ENCODE data around the gene OR6C65.
"Not testable (repeated sequence)": the region's sequence is repeated elsewhere in the genome, so short reads cannot be mapped to it uniquely, and the experiment has no call there.

OR6C65 gene

GRCh38 chr12:55400229-55400628 is at the start of gene OR6C65:
Gene OR6C65, plus strand, starts transcription at chr12:55400529. Its CDS starts 0 bp downstream, at chr12:55400529.
- DNase-seq, result no peak

DNA sequence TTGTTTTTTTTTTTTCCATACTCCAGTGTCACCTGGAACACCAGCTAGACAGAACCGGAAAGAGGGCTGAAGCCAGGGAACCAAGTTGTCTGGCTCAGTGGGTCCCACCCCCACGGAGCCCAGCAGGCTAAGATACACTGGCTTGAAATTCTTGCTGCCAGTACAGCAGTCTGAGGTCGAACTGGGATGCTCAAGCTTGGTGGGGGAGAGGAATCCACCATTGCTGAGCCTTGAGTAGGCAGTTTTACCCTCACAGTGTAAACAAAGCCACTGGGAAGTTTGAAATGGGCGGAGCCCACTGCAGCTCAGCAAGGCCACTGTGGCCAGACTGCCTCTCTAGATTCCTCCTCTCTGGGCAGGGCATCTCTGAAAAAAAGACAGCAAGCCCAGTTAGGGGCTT is 45.0 kb upstream of the OR6C65 start:
- not testable (repeated sequence) for DNase-seq

DNA sequence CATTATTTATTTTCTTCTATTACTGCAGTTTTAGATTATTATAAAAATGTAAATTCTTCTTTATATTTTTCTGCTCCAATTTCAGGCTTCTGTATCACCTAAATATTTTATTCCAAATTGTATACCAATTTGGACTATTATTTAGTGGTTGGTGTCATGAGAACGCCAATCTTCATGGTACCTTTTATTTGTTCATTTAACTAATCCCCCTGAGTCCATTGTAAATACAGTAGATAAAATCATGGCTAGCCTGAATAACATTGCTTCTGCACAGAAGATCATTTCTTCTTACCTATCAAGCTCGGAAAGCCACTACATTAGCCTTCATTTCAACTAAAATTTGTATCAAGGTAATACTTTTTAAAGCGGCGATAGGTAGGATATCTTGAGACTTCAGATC is 37.7 kb upstream of the OR6C65 start, which contains the start of gene OR6C75:
Gene OR6C75 (plus strand): TSS at position 301 of the 400 bp plus-strand sequence. CDS start 2,136 bp downstream, outside the sequence.
- no peak for DNase-seq

DNA sequence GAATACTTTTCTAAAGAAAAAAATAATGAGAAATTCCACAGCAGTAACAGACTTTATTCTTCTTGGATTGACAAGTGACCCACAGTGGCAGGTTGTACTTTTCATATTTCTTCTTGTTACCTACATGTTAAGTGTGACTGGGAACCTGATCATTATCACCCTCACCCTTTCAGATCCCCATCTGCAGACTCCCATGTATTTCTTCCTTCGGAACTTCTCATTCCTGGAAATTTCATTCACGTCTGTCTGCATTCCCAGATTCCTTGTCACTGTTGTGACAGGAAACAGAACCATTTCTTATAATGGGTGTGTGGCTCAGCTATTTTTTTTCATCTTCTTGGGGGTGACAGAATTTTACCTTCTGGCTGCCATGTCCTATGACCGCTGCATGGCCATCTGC is 35.2 kb upstream of the OR6C65 start:
- DNase-seq, result no peak

- DNase-seq, result no peak
Measured at GRCh38 chr12:55372521-55372920, 27.8 kb upstream of the OR6C65 start.

DNA sequence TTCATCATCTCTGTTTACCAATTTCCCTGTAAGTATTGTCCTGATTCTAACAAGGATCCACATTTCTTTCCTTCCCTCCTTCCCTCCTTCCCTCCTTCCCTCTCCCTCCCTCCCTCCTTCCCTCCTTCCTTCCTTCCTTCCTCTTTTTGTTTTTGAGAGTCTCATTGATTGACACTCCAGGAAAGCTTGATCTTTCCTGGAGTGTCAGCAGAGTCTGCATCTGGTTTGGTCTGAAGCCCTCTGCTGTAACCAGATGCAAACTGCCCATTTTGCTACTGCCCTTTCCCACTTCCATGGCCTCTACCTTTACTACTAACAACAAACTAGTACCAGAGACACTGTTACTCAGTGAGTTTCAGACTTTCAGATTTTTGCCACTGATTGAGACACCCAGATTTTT is 14.4 kb upstream of the OR6C65 start:
- no peak for DNase-seq

DNA sequence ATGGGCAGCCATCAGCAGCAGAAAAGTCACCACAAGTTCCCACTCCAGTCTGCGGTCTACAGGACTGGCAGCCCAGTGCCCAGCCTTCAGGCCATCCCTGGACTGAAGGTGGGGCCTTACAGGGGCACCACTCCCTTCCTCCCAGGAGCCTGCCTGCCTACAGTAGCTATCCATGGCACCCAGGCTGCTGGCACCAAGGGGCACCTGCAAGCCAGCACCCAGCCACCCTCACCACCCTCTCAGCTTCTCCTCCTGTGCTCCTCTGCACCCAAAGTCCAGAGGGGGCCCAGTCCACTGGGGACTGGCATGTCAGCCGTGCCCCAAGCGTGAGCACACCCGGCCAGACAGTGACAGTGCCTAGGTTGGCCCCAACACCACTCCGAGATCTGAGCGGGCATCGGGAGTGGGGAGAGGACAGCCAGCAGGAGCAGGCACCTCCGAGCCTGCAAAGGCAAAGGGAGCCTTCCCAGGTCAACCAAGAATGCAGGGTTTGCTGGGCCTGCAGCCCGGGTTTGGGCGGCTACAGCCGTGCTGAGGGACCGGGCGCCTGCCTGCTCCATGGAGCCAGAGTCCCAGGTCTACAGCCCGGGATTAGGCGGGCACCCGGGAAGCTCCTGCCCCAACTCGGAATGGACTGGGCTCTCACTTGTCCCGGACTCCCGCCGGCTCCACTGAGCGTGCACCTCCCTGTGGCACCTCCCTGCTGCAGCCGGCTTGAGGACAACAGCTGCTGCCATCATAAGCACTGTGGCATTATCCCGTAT is 8.1 kb upstream of the OR6C65 start:
- no peak for DNase-seq

GRCh38 chr12:55396326-55396725 is 4.0 kb upstream of the OR6C65 start:
- no peak for DNase-seq

GRCh38 chr12:55407866-55408265 is 7.5 kb downstream of the OR6C65 start:
- DNase-seq, result no peak

GRCh38 chr12:55409133-55409532 is 8.8 kb downstream of the OR6C65 start:
- not testable (repeated sequence) for DNase-seq

GRCh38 chr12:55412138-55412537 is 11.8 kb downstream of the OR6C65 start:
- not testable (repeated sequence) for DNase-seq

- DNase-seq, result not testable (repeated sequence)
Measured at GRCh38 chr12:55413498-55414388, 13.4 kb downstream of the OR6C65 start.

DNA sequence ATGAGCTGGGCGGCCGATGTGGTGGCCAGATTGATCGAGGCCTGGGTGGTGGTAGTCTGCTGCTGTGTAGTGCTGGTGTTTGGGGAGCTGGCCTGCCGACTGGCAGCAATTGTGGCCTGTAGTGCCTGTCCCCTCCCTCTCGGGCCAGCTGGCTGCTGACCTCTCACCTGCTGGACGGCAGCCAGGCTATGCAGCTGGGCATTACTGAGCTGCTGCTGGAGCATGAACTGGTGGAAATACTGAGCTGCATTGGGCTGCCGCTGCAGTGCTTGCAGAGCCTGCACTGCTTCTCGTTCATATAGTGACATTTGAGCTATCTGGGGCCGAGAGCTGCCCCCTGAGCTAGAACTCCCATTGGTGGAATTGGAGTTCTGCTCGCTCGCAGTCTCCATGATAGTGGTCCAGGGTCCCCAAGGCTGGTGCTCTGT is 14.1 kb downstream of the OR6C65 start:
- DNase-seq, result peak; percentile 43

- not testable (repeated sequence) for DNase-seq
Measured at GRCh38 chr12:55414889-55415288, 14.6 kb downstream of the OR6C65 start.

DNA sequence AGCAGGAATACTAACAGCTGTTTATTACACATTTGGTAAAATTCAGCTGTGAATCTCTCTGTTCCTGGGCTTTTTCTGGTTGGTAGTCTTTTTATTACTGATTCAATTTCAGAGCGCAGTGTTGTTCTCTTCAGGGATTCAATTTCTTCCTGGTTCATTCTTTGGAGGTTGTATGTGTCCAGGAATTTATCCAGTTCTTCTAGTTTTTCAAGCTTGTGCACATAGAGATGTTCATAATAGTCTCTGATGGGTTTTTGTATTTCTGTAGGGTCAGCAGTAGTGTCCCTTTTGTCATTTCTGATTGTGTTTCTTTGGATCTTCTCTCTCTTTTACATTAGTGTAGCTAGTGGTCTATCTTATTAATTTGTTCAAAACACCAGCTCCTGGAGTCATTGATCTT is 16.6 kb downstream of the OR6C65 start:
- no peak for DNase-seq

DNA sequence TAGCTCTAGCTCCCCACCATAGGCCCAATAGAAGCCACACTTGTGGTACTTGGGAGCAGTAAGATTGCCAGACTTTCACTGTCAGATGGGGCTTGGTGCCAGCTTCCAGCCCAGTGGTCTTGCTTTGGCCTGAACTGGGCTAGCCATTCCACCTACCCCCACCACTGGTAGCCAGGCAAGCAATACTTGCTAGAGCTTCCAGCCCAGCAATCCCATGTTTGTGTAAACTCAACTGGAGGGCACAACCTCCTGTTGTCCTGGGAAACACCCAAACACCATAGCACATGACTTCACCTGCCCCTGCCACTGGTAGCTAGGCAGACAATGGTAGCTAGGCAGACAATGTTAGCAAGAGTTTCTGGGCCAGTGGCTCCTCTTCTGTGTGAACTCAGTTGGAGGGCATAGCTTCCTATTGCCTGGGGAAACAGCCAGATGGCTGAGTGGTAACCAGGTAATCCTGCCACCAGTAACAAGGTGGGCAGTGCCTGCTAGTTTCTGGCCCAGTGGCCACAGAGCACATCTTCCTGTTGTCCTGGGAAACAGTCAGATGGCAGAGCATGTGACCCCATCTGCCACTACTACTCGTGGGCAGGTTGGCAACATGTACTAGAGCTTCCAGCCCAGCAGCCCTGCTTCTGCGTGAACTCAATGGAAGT is 20.1 kb downstream of the OR6C65 start:
- DNase-seq, result no peak

DNA sequence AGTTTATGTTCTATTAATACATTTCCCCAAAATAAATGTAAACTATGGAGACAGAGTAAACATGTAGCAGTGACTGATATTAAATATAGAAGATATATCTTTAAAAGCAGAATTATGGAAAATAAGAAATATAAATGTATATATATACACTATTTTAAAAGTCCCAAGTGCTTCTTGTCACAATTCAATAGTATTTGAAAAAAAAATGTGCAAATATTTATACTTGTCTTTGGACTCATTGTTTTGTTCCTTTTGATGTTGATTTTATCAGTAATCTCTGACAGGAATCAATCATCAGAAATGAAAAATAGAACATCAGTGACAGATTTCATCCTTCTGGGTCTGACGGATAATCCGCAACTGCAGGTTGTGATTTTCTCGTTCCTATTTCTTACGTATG is 25.6 kb downstream of the OR6C65 start, which contains the start of gene OR6C76:
Gene OR6C76 (plus strand): TSS at position 301 of the 400 bp plus-strand sequence. CDS start 0 bp downstream, at position 301.
- no peak for DNase-seq

- DNase-seq, result no peak
Measured at GRCh38 chr12:55428331-55429243, 28.3 kb downstream of the OR6C65 start.

- not testable (repeated sequence) for DNase-seq
Measured at GRCh38 chr12:55441233-55441632, 40.9 kb downstream of the OR6C65 start.

- DNase-seq, result no peak
Measured at GRCh38 chr12:55443776-55444175, 43.4 kb downstream of the OR6C65 start, which contains the start of gene OR6C2. Gene OR6C2, plus strand, starts transcription at chr12:55444076. Its CDS starts 8,138 bp downstream, at chr12:55452214.

DNA sequence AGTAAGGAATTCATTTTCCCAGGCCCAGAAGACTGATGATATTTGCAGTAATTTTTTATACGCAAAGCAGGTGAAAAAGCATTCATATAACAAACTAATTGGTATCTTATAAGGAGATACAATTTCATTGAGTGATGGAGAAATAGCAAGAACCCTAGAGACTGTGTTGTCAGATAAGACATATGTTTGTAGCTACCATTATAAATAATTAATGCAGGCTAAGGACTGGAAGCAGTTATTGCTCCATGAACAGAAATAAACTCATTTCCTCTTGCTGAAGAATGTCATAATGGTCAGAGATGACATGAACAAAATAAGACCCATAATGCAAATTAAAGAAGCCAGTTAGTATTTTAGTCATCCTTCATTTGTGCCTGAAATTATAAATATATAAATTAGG is 45.0 kb downstream of the OR6C65 start:
- no peak for DNase-seq

GRCh38 chr12:55446326-55446725 is 46.0 kb downstream of the OR6C65 start:
- DNase-seq, result no peak

Measured in retina (tissue), 1 donor.